Measurements from ENCODE around the gene CNTNAP2.

Gene CNTNAP2

DNA sequence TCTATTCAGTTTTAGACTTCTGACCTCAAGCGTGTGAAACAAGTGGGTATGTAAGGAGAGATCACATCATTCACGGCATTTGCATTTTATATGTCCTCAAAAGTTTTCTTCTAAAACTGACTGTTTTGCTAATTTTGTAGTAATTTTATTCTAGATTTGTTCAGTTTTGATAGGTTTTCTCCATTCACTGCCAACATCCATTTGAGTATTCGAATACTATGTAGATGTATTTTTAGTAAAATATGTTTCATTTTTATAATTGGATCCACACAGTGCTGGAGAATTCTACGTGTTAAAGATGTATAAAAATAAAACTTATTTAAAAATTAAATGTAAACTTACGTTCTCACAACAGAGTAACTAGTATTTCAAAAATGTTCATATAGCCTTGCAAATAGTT is 503.0 kb downstream of the CNTNAP2 start (continued):
- TF ChIP-seq KLF9 (tag by site-specific recombination; IDR thresholded peaks at IDR 0.05; ENCODE audit: low read depth) (no peak), ZFP37 (tag by site-specific recombination; IDR thresholded peaks at IDR 0.05) (no peak), ZNF610 (tag by site-specific recombination; IDR thresholded peaks at IDR 0.05; ENCODE audit: borderline replicate concordance) (no peak), ZNF677 (tag by site-specific recombination; IDR thresholded peaks at IDR 0.05) (no peak), ZNF266 (tag by site-specific recombination; IDR thresholded peaks at IDR 0.05; ENCODE audit: low read depth) (no peak), HOXC10 (CRISPR knock-in tag; IDR thresholded peaks at IDR 0.05) (no peak), ZSCAN23 (tag by site-specific recombination; IDR thresholded peaks at IDR 0.05) (no peak)

DNA sequence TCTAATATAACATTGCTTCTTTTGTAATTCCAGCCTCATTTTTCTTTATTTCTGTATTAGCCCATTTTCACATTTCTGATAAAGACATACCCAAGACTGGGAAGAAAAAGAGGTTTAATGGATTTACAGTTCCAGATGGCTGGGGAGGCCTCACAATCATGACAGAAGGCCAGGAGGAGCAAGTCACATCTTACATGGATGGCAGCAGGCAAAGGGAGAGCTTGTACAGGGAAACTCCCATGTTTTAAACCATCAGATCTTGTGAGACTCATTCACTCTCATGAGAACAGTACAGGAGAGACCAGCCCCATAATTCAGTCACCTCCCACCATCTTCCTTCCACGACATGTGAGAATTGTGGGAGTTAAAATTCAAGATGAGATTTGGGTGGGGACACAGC is 510.3 kb downstream of the CNTNAP2 start:
- POLR2A ChIA-PET: no interaction called here

DNA sequence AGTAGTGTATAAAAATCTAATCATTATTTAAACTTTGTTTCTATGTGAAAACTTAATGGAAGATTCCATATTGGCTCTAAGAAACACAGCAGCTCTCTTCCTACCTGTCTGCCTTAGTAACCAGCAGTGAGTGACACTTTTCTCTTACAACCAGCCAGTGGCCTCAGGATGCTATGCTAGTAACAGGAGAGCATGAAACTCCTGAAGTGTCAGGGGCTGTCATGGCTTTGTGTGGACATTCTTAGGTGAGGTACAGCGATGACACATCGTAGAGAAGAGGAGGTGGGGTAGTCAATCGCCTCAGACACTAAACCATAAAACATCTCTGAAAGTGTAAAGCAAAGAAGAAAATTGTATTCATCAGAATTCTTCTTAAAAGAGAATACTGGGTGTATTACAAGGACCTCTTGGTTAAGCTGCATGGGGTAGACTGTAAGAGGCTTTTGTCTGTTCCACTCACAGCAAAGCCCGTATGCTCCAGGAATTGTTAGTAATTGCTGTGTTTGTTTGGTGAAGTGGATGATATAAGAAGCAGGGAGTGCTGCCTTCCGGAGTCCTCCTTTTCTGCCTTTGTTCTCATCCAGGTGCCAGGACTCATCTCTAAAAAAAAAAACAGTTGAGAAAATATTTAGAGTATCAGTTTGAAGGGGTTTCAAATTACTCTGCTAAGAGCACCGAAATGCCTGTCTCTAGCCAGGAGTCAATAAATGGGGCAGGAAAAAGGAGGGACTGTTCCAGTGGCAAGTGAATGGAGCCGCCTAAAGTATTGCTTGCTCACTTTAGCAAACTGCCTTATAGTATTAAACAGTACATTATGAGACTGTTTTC is 518.8 kb downstream of the CNTNAP2 start:
- H3K27ac ChIP-seq (ENCODE audit: extremely low read depth, low read depth, low read length): peak overlapping the region; percentile 24; the same call in 1 of the 2 replicates
- H3K9me3 ChIP-seq (ENCODE audit: control insufficient read depth, insufficient read depth, low read depth, low read length): no peaks in the 10 kb centered on the region
- CTCF ChIA-PET: interaction anchor here (1.2 kb wide), 1 partner anchor 18 kb away, joined by 4 read pairs; no protein-coding TSS in a partner anchor
- H3K4me3 ChIP-seq (ENCODE audit: low read depth, low read length): peak overlapping the region; percentile 20
- POLR2A ChIA-PET: interaction anchor here (0.6 to 1.7 kb wide), 2 partner anchors 19 to 509 kb away, joined by 3 to 5 read pairs; no protein-coding TSS in a partner anchor
- peaks cover 8% of the 10 kb centered on the region; the same call in 1 of the 2 replicates for H3K4me1 ChIP-seq (ENCODE audit: control insufficient read depth, insufficient read depth, low read length)
- no peaks in the 10 kb centered on the region for H3K36me3 ChIP-seq (ENCODE audit: control insufficient read depth in 2 of 2, insufficient read depth in 1 of 2, low read length in 2 of 2)
- TF ChIP-seq MEIS1 (CRISPR knock-in tag; IDR thresholded peaks at IDR 0.05; ENCODE audit: borderline replicate concordance) (no peak), ZSCAN23 (tag by site-specific recombination; IDR thresholded peaks at IDR 0.05) (no peak), TCF7L2 (IDR thresholded peaks at IDR 0.05; ENCODE audit: borderline replicate concordance, low read depth, low read length) (peak; percentile 36; the same call in 1 of the 2 replicates), ZNF133 (tag by site-specific recombination; IDR thresholded peaks at IDR 0.05) (no peak), HOXA7 (CRISPR knock-in tag; IDR thresholded peaks at IDR 0.05; ENCODE audit: borderline replicate concordance) (no peak), SP2 (tag by site-specific recombination; IDR thresholded peaks at IDR 0.05) (no peak), TRIM28 (IDR thresholded peaks at IDR 0.05; ENCODE audit: borderline replicate concordance, low read length) (peak; percentile 58; the same call in 1 of the 2 replicates), ZXDB (tag by site-specific recombination; IDR thresholded peaks at IDR 0.05) (no peak), ZNF423 (tag by site-specific recombination; IDR thresholded peaks at IDR 0.05) (no peak), ZNF214 (tag by site-specific recombination; IDR thresholded peaks at IDR 0.05; ENCODE audit: borderline replicate concordance) (no peak), ZNF521 (tag by site-specific recombination; IDR thresholded peaks at IDR 0.05) (no peak), ZNF140 (tag by site-specific recombination; IDR thresholded peaks at IDR 0.05) (no peak), ZNF549 (tag by site-specific recombination; IDR thresholded peaks at IDR 0.05) (no peak), SP3 (tag by site-specific recombination; IDR thresholded peaks at IDR 0.05) (no peak), ZNF707 (tag by site-specific recombination; IDR thresholded peaks at IDR 0.05) (no peak), GLIS2 (tag by site-specific recombination; IDR thresholded peaks at IDR 0.05) (no peak), WT1 (tag by site-specific recombination; IDR thresholded peaks at IDR 0.05) (peak; percentile 96), BCL11A (tag by site-specific recombination; IDR thresholded peaks at IDR 0.05; ENCODE audit: low read depth) (no peak), ZNF211 (tag by site-specific recombination; IDR thresholded peaks at IDR 0.05; ENCODE audit: low read depth) (no peak), SALL2 (tag by site-specific recombination; IDR thresholded peaks at IDR 0.05; ENCODE audit: borderline replicate concordance) (no peak), ZNF610 (tag by site-specific recombination; IDR thresholded peaks at IDR 0.05; ENCODE audit: borderline replicate concordance) (no peak), ZNF600 (tag by site-specific recombination; IDR thresholded peaks at IDR 0.05) (no peak)
- TF ChIP-seq, protein P1, sequence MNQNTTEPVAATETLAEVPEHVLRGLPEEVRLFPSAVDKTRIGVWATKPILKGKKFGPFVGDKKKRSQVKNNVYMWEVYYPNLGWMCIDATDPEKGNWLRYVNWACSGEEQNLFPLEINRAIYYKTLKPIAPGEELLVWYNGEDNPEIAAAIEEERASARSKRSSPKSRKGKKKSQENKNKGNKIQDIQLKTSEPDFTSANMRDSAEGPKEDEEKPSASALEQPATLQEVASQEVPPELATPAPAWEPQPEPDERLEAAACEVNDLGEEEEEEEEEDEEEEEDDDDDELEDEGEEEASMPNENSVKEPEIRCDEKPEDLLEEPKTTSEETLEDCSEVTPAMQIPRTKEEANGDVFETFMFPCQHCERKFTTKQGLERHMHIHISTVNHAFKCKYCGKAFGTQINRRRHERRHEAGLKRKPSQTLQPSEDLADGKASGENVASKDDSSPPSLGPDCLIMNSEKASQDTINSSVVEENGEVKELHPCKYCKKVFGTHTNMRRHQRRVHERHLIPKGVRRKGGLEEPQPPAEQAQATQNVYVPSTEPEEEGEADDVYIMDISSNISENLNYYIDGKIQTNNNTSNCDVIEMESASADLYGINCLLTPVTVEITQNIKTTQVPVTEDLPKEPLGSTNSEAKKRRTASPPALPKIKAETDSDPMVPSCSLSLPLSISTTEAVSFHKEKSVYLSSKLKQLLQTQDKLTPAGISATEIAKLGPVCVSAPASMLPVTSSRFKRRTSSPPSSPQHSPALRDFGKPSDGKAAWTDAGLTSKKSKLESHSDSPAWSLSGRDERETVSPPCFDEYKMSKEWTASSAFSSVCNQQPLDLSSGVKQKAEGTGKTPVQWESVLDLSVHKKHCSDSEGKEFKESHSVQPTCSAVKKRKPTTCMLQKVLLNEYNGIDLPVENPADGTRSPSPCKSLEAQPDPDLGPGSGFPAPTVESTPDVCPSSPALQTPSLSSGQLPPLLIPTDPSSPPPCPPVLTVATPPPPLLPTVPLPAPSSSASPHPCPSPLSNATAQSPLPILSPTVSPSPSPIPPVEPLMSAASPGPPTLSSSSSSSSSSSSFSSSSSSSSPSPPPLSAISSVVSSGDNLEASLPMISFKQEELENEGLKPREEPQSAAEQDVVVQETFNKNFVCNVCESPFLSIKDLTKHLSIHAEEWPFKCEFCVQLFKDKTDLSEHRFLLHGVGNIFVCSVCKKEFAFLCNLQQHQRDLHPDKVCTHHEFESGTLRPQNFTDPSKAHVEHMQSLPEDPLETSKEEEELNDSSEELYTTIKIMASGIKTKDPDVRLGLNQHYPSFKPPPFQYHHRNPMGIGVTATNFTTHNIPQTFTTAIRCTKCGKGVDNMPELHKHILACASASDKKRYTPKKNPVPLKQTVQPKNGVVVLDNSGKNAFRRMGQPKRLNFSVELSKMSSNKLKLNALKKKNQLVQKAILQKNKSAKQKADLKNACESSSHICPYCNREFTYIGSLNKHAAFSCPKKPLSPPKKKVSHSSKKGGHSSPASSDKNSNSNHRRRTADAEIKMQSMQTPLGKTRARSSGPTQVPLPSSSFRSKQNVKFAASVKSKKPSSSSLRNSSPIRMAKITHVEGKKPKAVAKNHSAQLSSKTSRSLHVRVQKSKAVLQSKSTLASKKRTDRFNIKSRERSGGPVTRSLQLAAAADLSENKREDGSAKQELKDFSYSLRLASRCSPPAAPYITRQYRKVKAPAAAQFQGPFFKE (tag by site-specific recombination; IDR thresholded peaks at IDR 0.05; ENCODE audit: borderline replicate concordance): no peak

More for the DNA sequence above, 510.3 kb downstream of the CNTNAP2 start:
- TF ChIP-seq HOXD13 (CRISPR knock-in tag; IDR thresholded peaks at IDR 0.05; ENCODE audit: borderline replicate concordance): no peak
- TF ChIP-seq SETDB1 (IDR thresholded peaks at IDR 0.05; ENCODE audit: insufficient read length, low read length): peak; percentile 71
- CTCF ChIA-PET: no interaction called here
- H3K27ac ChIP-seq (ENCODE audit: extremely low read depth, low read depth, low read length): no peak overlapping the region
- H3K36me3 ChIP-seq (ENCODE audit: control insufficient read depth in 2 of 2, insufficient read depth in 1 of 2, low read length in 2 of 2): no peaks in the 10 kb centered on the region
- no peaks in the 10 kb centered on the region for H3K4me1 ChIP-seq (ENCODE audit: control insufficient read depth, insufficient read depth, low read length)
- no peak overlapping the region for H3K4me3 ChIP-seq (ENCODE audit: low read depth, low read length)
- H3K9me3 ChIP-seq (ENCODE audit: control insufficient read depth, insufficient read depth, low read depth, low read length): no peaks in the 10 kb centered on the region
